ENCODE results near the gene STUB1.

Gene STUB1

DNA sequence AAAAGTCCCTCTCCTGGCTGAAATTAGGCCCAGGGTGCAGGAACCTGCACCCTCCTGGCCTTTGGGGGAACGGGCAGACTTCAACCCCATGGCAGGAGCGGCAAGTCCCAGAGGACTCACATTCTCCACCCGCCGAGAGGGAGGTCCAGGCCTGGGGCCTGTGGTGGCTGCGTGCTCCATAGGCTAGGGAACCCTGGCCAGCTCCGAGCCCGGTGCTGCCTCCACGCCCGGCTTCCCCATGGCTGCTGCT, 45.9 kb downstream of the STUB1 start:
- peak overlapping the region in 1 of 2 experiments; percentile 72; a peak in 1 of 4 replicates for H3K4me3 ChIP-seq (ENCODE audit: low read depth in 1 of 2, low read length in 2 of 2)
- H3K4me1 ChIP-seq (ENCODE audit: insufficient read depth, low read length), result peaks cover 26% of the 10 kb centered on the region
- TF ChIP-seq, protein P1, sequence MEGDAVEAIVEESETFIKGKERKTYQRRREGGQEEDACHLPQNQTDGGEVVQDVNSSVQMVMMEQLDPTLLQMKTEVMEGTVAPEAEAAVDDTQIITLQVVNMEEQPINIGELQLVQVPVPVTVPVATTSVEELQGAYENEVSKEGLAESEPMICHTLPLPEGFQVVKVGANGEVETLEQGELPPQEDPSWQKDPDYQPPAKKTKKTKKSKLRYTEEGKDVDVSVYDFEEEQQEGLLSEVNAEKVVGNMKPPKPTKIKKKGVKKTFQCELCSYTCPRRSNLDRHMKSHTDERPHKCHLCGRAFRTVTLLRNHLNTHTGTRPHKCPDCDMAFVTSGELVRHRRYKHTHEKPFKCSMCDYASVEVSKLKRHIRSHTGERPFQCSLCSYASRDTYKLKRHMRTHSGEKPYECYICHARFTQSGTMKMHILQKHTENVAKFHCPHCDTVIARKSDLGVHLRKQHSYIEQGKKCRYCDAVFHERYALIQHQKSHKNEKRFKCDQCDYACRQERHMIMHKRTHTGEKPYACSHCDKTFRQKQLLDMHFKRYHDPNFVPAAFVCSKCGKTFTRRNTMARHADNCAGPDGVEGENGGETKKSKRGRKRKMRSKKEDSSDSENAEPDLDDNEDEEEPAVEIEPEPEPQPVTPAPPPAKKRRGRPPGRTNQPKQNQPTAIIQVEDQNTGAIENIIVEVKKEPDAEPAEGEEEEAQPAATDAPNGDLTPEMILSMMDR (IDR thresholded peaks at IDR 0.05; ENCODE audit: borderline replicate concordance, extremely low read depth, low read length, poor library complexity, severe bottlenecking), result no peak
- no peak for TF ChIP-seq EZH2 (IDR thresholded peaks at IDR 0.05; ENCODE audit: borderline replicate concordance, low read depth, low read length, severe bottlenecking)
- H4K20me1 ChIP-seq (ENCODE audit: insufficient read depth, low read length), result peaks cover 35% of the 10 kb centered on the region
- DNase-seq (no peak), ATAC-seq (ENCODE audit: insufficient read depth, low read depth) (no peak)
- no peaks in the 10 kb centered on the region for H3K27me3 ChIP-seq (ENCODE audit: insufficient read depth, low read length, poor library complexity)
- no peaks in the 10 kb centered on the region for H3K9me3 ChIP-seq (ENCODE audit: insufficient read depth, low read length, severe bottlenecking)
- no peak overlapping the region; the same call in 1 of the 2 replicates for H3K9ac ChIP-seq (ENCODE audit: low read depth, low read length)
- no peak overlapping the region for H3K27ac ChIP-seq (ENCODE audit: low read length)
- H3K79me2 ChIP-seq (ENCODE audit: insufficient read depth, low read length), result no peaks in the 10 kb centered on the region
- peak overlapping the region; percentile 93 for H3K4me2 ChIP-seq (ENCODE audit: insufficient read depth, low read length)
- no peak overlapping the region for H2AFZ ChIP-seq (ENCODE audit: low read depth, low read length)
- H3K36me3 ChIP-seq (ENCODE audit: insufficient read depth, low read length), result peaks cover 7% of the 10 kb centered on the region

DNA sequence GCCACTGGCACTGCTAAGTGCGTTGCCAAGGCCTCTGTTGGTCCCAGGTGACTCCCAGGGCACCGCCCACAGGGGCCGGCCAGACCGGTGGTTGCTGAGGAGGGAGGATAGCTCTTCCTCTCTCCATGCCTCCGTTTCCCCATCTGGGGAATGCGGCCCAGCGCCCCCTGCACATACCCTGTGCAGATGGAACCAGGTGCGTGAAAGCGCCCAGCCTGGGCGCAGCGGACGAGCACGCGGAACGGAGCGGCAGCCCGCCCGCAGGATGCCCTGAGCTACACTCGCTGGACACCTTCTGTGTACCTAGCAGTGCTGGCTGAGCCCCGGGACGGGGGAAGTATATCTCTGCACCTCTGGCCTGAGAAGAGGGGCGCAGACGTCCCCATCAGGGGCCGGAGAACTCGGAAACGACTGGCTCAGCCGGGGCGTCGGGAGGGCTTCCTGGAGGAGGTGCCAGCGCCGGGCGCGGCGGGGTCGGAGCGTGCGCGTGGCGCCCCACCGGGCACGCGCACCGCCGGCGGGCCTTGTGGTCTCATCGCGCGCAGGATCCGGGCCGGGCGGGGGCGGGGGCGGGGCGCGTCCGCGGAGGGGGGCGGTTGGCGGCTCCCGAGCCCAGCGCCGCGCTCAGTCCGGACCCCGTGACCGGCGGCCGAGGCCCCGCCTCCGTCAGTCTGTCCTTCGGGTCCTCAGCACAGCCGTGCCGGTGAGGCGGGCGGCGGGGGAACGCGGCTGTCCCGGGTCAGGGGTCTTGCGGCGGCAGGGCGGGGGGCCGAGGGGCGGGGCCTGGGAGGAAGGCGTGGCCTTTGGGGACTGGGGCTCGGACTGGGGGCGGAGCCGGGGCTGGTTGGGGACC, 46.5 kb downstream of the STUB1 start, which contains the start of the genes CCDC78 and HAGHL:
Gene CCDC78 (minus strand): TSS at position 6 of the 853 bp plus-strand sequence. CDS start 76 bp downstream, outside the sequence.
Gene HAGHL (plus strand): TSS at position 669 of the 853 bp plus-strand sequence. CDS start 404 bp downstream, outside the sequence.
- H3K9ac ChIP-seq (ENCODE audit: low read depth, low read length), result peak within 1 kb of the TSS; percentile 65
- peak within 1 kb of the TSS; percentile 27 to 72; a peak in 3 of 4 replicates for H3K4me3 ChIP-seq (ENCODE audit: low read depth in 1 of 2, low read length in 2 of 2)
- H3K4me2 ChIP-seq (ENCODE audit: insufficient read depth, low read length), result peak within 1 kb of the TSS; percentile 93
- H3K9me3 ChIP-seq (ENCODE audit: insufficient read depth, low read length, severe bottlenecking), result no peaks in the 10 kb centered on the region
- peaks cover 31% of the 10 kb centered on the region for H4K20me1 ChIP-seq (ENCODE audit: insufficient read depth, low read length)
- peak within 1 kb of the TSS; percentile 45; the same call in 1 of the 2 replicates for H3K27ac ChIP-seq (ENCODE audit: low read length)
- ATAC-seq (ENCODE audit: insufficient read depth, low read depth), result peak; percentile 56
- no peak for TF ChIP-seq EZH2 (IDR thresholded peaks at IDR 0.05; ENCODE audit: borderline replicate concordance, low read depth, low read length, severe bottlenecking)
- TF ChIP-seq, protein P1 (IDR thresholded peaks at IDR 0.05; ENCODE audit: borderline replicate concordance, extremely low read depth, low read length, poor library complexity, severe bottlenecking), result no peak
- H2AFZ ChIP-seq (ENCODE audit: low read depth, low read length), result peak within 1 kb of the TSS; percentile 66
- H3K36me3 ChIP-seq (ENCODE audit: insufficient read depth, low read length), result peaks cover 13% of the 10 kb centered on the region
- no peaks in the 10 kb centered on the region for H3K79me2 ChIP-seq (ENCODE audit: insufficient read depth, low read length)
- H3K27me3 ChIP-seq (ENCODE audit: insufficient read depth, low read length, poor library complexity), result no peaks in the 10 kb centered on the region
- DNase-seq, result peak; percentile 72
- peaks cover 20% of the 10 kb centered on the region for H3K4me1 ChIP-seq (ENCODE audit: insufficient read depth, low read length)

DNA sequence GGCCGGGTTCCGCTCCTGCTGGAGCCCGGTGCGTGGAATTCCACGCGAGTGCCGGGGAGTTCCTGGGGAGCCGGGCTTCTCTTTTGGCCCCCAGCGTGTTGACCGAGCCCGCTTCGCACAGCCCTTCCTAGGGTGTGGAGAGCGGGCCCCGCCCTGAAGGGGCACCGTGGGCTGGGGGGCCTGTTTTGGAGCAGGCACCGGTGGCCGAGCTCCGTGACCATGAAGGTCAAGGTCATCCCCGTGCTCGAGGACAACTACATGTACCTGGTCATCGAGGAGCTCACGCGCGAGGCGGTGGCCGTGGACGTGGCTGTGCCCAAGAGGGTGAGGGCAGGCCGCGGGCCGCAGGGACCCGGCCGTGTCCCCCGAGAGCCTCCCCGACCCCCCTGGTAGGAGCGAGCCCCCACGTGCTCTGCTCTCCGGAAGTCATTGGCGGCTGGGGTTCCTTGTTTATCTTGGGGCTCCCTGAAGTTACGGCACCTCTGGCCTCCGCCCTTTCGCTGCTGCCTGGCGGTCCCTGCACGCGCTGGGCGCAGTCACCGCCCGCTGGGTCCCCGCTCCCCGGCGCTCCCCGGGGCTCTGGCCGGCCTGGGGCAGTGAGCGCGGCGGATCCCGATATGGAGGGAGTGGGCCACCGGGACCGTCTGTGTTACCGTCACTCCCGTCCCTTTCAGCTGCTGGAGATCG, 47.2 kb downstream of the STUB1 start:
- Histone ChIP-seq H3K4me1 (ENCODE audit: insufficient read depth, low read length) (peaks cover 14% of the 10 kb centered on the region), H3K27me3 (ENCODE audit: insufficient read depth, low read length, poor library complexity) (no peaks in the 10 kb centered on the region), H3K4me2 (ENCODE audit: insufficient read depth, low read length) (peak overlapping the region; percentile 93), H3K9me3 (ENCODE audit: insufficient read depth, low read length, severe bottlenecking) (no peaks in the 10 kb centered on the region), H3K4me3 (ENCODE audit: low read depth in 1 of 2, low read length in 2 of 2) (peak overlapping the region; percentile 27 to 72; a peak in 3 of 4 replicates), H4K20me1 (ENCODE audit: insufficient read depth, low read length) (peaks cover 24% of the 10 kb centered on the region), H3K9ac (ENCODE audit: low read depth, low read length) (peak overlapping the region; percentile 65), H3K27ac (ENCODE audit: low read length) (peak overlapping the region; percentile 45; the same call in 1 of the 2 replicates), H3K79me2 (ENCODE audit: insufficient read depth, low read length) (no peaks in the 10 kb centered on the region), H3K36me3 (ENCODE audit: insufficient read depth, low read length) (peaks cover 20% of the 10 kb centered on the region), H2AFZ (ENCODE audit: low read depth, low read length) (peak overlapping the region; percentile 66)
- TF ChIP-seq, protein P1 (IDR thresholded peaks at IDR 0.05; ENCODE audit: borderline replicate concordance, extremely low read depth, low read length, poor library complexity, severe bottlenecking), result no peak
- TF ChIP-seq EZH2 (IDR thresholded peaks at IDR 0.05; ENCODE audit: borderline replicate concordance, low read depth, low read length, severe bottlenecking), result no peak
- no peak for DNase-seq
- ATAC-seq (ENCODE audit: insufficient read depth, low read depth), result no peak

Data from DND-41 (cell line).